Liver (tissue), 3 donors: ENCODE results near the gene RIT2.

ENCODE experiments used
- ATF3 ChIP-seq: IDR thresholded peaks from 2 replicates; pipeline ENCODE4 v1.6.1; 2016; ENCODE audit warnings: antibody characterized with exemption
- FOXA1 ChIP-seq: IDR thresholded peaks from 2 replicates; pipeline ENCODE4 v1.6.1; 2016; ENCODE audit warnings: antibody characterized with exemption
- RAD21 ChIP-seq, 2 donors: IDR thresholded peaks; 2 replicates each; pipeline ENCODE4 v1.6.1; 2016; ENCODE audit warnings: antibody characterized with exemption in 2 of 2, mild to moderate bottlenecking in 2 of 2
- SP1 ChIP-seq: IDR thresholded peaks from 2 replicates; pipeline ENCODE4 v1.6.1; 2018; ENCODE audit warnings: antibody characterized with exemption, mild to moderate bottlenecking
- YY1 ChIP-seq: IDR thresholded peaks from 2 replicates; pipeline ENCODE4 v1.6.1; 2016; ENCODE audit warnings: antibody characterized with exemption, mild to moderate bottlenecking
- TF ChIP-seq, protein P1 (sequence below): fragments of 150-350 bp; IDR thresholded peaks from 2 replicates; pipeline ENCODE4 v1.5.1; 2017; ENCODE audit warnings: improper control_type of control experiment, low read depth, low read length; ENCODE audit not compliant: missing input control
- donor health status: healthy.
- donor health status: healthy.

DNA sequence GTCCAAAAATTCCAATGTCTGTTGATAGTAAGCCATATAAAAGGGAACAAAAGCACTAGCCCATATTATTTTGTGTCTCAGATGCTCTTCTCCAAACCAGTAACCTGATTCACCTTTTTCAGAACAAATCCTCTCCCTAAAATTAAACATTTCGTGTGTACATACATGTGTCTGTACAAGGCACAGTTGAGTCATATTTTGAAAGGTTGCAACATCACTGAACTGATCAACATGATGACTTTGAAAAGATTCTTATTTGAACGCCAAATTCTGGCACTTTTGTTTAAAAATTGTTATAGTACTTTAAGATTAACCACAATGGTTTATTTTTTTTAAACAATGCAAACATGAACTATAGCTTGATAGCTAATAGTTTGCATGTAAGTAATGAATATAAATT lies 102.5 kb downstream of the RIT2 start:
- no peak for TF ChIP-seq ATF3
- no peak for TF ChIP-seq YY1
- TF ChIP-seq, protein P1, sequence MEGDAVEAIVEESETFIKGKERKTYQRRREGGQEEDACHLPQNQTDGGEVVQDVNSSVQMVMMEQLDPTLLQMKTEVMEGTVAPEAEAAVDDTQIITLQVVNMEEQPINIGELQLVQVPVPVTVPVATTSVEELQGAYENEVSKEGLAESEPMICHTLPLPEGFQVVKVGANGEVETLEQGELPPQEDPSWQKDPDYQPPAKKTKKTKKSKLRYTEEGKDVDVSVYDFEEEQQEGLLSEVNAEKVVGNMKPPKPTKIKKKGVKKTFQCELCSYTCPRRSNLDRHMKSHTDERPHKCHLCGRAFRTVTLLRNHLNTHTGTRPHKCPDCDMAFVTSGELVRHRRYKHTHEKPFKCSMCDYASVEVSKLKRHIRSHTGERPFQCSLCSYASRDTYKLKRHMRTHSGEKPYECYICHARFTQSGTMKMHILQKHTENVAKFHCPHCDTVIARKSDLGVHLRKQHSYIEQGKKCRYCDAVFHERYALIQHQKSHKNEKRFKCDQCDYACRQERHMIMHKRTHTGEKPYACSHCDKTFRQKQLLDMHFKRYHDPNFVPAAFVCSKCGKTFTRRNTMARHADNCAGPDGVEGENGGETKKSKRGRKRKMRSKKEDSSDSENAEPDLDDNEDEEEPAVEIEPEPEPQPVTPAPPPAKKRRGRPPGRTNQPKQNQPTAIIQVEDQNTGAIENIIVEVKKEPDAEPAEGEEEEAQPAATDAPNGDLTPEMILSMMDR: no peak
- TF ChIP-seq SP1: no peak
- TF ChIP-seq FOXA1: no peak
- TF ChIP-seq RAD21 (IDR thresholded peaks at IDR 0.05): no peak
